Activated CD8-positive, alpha-beta memory T cell treated with anti-CD3 and anti-CD28 coated beads for 48 hours (primary cell): Measurements from ENCODE around the gene LSG1.
A peak's percentile ranks its signal among the peaks of the same experiment; 100 is the strongest.

Experiments
- DNase-seq, 3 experiments: peaks; one replicate each; pipeline ENCODE4 v3.0.0-alpha.2; 2020; ENCODE audit warnings: low read depth in 2 of 3, low spot score in 2 of 3

LSG1 gene

DNA sequence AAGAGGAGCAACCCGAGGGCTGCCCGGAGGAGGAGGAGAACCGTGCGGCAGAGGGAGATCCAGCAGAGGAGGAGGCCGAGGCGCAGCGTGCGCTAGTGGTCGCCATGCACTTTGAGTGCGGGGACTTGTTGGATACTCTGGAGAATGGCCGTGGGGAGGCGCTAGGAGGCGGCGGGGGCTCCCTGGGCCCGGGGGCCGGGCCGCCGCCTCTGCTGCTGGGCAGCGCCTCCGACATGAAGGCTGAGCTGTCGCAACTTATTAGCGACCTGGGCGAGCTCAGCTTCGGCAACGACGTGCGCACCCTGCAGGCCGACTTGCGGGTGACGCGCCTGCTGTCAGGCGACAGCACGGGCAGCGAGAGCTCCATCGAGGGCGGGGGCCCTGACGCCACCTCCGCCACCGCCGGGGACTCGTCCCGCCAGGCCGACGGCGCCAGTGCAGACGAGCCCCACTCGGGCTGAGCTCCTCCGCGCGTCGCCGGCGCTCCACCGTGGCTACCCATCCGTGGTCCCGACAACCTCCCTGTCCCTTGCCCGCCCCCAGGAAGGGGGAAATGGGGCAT is 15.7 kb upstream of the LSG1 start:
- DNase-seq = peak; percentile 57 to 59 (median 59)

GRCh38 chr3:194686816-194687637 is 15.0 kb upstream of the LSG1 start:
- peak in 1 of 3 experiments; percentile 23 for DNase-seq

DNA sequence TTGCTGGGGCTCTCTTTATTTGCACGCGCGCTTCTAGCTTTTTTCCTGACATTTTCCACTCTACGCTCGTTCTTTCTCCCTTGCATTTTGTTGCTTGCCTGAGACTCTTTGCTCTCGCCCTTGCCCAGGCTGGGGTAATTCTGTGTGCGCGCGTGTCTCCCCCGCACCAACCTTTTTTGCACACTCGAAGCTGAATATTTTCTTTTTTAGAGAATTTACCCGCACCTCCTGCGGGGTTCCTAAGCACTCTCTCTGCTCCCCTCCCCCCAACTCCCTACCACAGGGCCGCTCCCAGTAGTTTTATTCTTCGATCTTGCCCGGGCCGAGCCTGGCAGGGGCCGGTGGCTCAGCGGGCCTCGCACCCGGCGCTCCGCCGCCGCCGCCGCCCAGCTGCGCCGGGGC is 14.4 kb upstream of the LSG1 start:
- no peak for DNase-seq

DNA sequence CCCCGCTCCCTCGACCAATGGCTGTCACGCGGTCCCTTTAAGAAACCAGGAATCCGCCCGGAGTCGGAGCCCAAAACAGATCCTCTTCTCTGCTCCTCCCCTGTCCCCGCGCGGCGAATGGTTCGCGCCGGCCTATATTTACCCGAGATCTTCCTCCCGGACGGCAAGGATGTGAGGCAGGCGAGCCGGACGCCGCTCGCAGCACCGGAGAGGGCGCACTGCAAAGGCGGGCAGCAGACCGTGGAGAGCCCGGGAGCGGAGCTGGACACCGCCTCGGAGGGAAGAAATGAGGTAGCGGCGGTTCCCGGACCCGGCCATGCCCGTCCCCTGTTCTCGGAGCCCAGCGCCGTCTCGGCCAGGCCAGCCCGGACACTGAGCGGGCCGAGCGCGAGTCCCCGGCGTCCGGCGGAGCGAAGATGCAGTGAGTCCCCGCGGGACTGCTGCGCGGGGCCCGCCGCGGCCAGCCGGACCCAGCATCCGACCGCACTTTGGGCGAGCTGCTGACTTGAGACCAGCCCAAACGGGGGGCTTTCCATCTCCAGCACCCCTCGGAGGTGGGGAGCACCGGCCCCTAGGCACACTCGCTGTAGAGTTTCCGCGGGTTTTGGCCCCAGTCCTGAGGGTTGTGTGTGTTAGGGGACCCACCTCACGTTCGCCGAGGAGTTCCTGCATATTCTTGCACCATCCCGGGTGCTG is 13.9 kb upstream of the LSG1 start, which contains the start of gene FAM43A:
TSS of gene FAM43A (plus strand) at position 166 of the 696 bp plus-strand sequence. CDS start 944 bp downstream, outside the sequence.
- peak; percentile 66 to 69 (median 68) for DNase-seq

DNA sequence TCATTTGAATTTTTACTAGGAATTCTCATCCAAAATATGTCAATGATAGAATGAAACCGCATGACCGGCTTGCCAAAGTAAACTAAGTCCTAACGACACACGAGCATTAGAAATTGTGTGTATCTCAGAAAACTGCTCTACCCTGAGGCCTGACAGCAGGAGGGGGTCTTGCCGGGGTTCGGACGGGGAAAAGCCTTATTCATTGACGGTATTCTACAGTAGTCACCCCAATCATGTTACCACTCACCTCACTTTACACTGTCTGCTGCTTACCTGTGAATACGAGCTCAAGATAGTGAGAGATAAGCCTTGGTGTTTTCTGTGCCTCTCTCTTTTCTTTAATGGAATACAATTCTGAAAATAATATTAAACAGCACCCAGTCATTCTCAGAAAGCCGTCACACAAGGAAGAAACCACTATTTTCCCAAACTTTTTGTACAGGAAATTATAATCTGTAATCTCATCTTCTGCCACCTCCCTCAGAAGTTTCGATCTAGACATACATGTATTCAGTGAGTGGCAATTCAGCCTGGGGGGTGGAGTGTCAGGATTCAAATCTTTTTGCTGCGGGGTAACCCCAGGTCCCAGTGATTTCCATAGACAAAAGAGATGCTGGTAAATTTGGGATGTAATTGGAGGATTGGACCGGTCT is 13.2 kb upstream of the LSG1 start:
- no peak for DNase-seq

DNA sequence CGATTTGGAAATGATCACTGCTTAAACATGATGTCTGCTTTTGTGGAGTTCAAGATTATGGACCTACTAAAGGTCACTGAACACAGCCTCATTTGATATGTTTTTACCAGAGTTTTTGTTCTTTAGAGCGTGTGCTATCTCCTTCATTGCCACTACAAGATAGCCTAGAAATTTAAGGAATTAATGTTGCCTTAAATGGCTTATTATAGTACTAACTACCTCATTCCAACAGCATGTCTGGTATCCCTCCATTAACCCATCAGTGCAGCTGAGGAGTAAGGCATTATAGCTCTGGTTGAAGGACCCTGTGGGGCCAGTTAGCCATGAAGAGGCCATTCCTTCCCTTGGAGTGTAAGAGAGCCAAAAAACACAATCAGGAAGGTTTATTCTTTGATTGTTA is 11.4 kb upstream of the LSG1 start:
- no peak for DNase-seq

GRCh38 chr3:194682694-194683310 is 10.8 kb upstream of the LSG1 start:
- peak; percentile 21 to 28 (median 27) for DNase-seq

DNA sequence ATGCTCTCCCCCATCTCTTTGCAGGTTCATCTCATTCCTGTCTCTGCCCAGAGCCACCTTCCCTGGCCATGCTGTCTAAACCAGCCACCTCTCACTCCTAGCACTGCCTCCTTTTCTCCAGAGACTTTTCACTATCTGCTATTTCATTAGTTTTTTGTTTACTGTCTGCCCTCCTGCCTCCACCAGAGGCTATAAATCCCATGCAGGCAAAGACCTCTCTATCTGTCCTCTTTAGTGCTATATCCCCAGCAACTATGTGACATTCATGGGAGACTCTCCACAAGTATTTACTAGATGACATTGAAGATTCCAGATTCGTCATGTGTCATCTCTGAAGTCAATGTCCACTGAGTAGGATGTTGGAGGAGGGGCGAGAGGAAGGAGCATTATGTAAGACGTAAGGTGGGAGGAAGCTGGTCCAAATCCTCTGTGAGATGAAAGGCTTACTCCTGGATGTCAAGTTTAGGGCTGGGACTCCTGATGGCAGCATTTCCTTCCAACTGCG is 10.2 kb upstream of the LSG1 start:
- DNase-seq = no peak

- no peak for DNase-seq
Observed at GRCh38 chr3:194680888-194681615, 9.1 kb upstream of the LSG1 start.

DNA sequence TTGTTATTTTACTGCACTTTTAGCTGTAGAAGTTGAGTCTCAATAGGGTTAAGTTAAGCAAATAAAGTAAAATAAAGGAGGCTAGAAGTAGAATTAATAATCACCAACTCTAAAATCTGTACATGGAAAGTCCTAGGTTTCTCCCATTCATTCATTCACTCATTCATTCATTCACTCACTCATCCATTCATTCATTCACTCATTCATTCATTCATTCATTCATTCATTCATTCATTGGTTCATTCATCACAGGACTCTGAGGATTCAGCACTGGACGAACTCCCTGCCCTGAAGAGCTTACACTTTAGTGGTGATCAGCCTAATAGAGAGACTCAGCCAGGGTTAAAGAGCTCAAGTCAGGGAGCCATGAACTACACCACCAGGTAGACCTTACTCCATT is 4.5 kb upstream of the LSG1 start:
- no peak for DNase-seq

GRCh38 chr3:194675680-194676079 is 3.7 kb upstream of the LSG1 start:
- no peak for DNase-seq

DNA sequence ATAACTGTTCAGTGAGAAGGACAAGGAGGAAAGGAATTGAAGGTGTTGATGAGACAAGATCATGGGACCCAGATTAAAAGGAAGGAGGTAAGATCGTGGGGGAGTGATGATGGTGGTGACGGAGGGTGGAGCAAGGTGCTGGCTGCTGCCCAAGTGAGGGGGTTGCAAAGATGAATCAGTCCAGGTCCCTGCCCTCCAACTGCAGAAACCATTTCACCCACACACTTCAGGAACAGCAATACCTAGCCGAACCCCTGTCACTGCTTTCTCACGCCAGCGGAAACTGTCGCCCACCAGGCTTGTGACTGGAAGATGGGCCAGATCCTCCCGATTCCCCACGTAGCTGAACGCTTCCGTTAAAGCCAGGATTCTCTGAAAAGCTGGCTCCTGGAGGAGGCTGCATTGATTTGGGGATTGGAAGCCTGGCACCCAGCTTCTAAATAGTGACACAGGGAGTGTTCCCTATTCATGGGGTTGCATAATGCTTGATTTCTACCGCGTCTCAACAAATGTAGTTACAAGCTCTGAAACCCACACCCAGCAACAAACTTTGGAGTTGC is 3.2 kb upstream of the LSG1 start:
- DNase-seq = peak; percentile 24 to 45 (median 42)

DNA sequence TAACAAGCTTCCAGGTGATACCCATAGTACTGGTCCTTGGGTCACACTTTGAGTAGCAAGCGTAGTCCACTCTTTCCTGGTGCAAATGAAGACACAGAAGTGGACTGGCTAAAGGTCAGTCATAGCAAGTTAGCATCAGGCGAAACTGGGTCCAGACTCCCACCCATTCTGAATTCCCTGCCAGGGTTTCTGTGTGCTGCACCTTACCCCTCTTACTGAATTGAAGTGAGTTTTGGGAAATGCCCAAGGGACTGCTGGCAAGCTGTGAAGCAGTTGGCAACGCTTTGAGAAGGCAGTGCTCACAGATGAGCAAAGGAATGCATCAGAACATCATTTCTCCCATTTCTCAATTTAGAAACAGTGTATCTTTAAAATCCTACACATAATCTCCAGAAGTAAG is 1.8 kb upstream of the LSG1 start:
- no peak for DNase-seq

- no peak for DNase-seq
Observed at GRCh38 chr3:194672876-194673275, 885 bp upstream of the LSG1 start.

GRCh38 chr3:194671511-194671899 is 486 bp downstream of the LSG1 start:
- DNase-seq = no peak

- DNase-seq = no peak
Observed at GRCh38 chr3:194667363-194667762, 4.6 kb downstream of the LSG1 start.

- no peak for DNase-seq
Observed at GRCh38 chr3:194664857-194665256, 7.1 kb downstream of the LSG1 start.

DNA sequence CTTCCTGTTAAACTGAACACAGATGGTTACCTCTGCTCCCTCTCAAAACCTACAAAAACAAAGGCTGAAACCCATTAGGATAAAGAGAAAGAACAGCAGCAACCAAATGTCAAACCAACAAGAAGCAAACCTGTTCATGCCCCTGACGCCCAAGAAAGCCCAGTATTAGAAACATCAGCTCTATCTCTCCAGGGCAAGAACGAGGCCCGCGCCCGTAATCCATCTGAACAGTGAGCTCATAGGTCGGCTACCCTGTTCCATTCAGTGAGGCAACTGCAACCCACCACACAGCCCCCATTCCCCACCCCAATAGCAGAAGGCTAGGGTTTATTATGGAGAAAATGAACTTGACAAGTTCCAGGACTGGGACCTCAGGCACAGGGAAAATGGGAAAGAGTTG is 10.0 kb downstream of the LSG1 start:
- no peak for DNase-seq

- no peak for DNase-seq
Observed at GRCh38 chr3:194661374-194661773, 10.6 kb downstream of the LSG1 start.

GRCh38 chr3:194659778-194660177 is 12.2 kb downstream of the LSG1 start:
- no peak for DNase-seq
